ENCODE measurements around the gene PITRM1.
A peak's percentile ranks its signal among the peaks of the same experiment; 100 is the strongest.

DNA sequence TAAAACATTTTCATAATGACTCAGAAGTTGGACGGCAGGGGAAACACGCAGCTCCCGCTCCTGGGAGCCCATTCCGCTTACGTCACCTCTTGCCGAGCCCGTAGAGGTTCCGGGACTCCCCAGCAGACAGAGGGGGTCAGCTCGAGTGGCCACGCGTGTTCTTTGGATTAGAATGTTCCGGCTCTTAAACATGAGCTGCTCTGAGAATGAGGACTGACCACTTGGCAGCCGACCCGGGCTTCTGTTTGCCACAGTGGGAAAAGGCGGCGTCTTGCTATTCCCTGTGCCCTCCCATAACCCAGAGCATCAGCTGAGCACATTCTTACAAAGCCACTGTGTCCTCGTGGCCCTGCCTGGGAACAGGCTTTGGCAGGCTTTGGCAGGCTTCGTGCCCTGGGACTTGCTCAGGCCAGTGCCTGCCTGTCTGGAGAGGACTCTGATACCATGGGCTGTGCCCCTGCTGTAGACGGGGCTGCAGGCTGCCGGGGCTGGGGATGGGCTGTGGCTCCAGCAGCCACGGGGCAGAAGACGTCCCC is 65.1 kb downstream of the PITRM1 start:
- TF ChIP-seq POLR2A (IDR thresholded peaks at IDR 0.05) (peak; percentile 2), CTCF (IDR thresholded peaks at IDR 0.05) (no peak)
